Upper lobe of right lung (tissue), 1 donor: Measurements from ENCODE around the gene THRAP3. TPM values are rescaled to one million over a fixed set of nuclear protein-coding genes. Genes with fewer than 3 reads are reported as not detected.

ENCODE experiments used
- ATAC-seq: fragments of 200-7000 bp; cut with Tn5 transposase; one replicate; pipeline ENCODE4 v1.9.1; 2020; ENCODE audit warnings: mild to moderate bottlenecking, moderate library complexity
- DNase-seq: peaks from one replicate; pipeline ENCODE4 v3.0.0-alpha.2; 2020
- H3K27ac ChIP-seq: fragments of 200-600 bp; one replicate; pipeline ENCODE4 v1.8.0; 2022
- H3K27me3 ChIP-seq: fragments of 200-600 bp; one replicate; pipeline ENCODE4 v1.8.0; 2022; ENCODE audit warnings: mild to moderate bottlenecking
- H3K36me3 ChIP-seq: fragments of 200-600 bp; one replicate; pipeline ENCODE4 v1.8.0; 2022
- H3K4me1 ChIP-seq: fragments of 200-600 bp; one replicate; pipeline ENCODE4 v1.8.0; 2022
- H3K4me3 ChIP-seq: fragments of 200-600 bp; one replicate; pipeline ENCODE4 v1.8.0; 2022; ENCODE audit warnings: mild to moderate bottlenecking
- H3K9me3 ChIP-seq: fragments of 200-600 bp; one replicate; pipeline ENCODE4 v1.8.0; 2022
- intact Hi-C: fragments of 100-400 bp; cut with DNase I; formaldehyde crosslinking; loops from one replicate; pipeline ENCODE4 v1.11.0; 2022
- total RNA-seq: library from RNA; stranded (reverse); fragmentation: NEBNext Ultra II Directional; extraction: Animal tissue kit (Norgen Biotek cat#: 25700); gene quantifications from one replicate; pipeline ENCODE4 v1.2.1, GENCODE V29; 2021
- TF ChIP-seq, protein P1 (sequence below): fragments of 200-600 bp; IDR thresholded peaks from one replicate; pipeline ENCODE4 v1.8.0; 2022; ENCODE audit warnings: antibody characterized with exemption
- donor health status: DM: no; HTN: yes; CAD: no; lungs with severe emphysema.

The THRAP3 gene
- total RNA-seq, 1 donor from 2014 or later, result 88.6 TPM

DNA sequence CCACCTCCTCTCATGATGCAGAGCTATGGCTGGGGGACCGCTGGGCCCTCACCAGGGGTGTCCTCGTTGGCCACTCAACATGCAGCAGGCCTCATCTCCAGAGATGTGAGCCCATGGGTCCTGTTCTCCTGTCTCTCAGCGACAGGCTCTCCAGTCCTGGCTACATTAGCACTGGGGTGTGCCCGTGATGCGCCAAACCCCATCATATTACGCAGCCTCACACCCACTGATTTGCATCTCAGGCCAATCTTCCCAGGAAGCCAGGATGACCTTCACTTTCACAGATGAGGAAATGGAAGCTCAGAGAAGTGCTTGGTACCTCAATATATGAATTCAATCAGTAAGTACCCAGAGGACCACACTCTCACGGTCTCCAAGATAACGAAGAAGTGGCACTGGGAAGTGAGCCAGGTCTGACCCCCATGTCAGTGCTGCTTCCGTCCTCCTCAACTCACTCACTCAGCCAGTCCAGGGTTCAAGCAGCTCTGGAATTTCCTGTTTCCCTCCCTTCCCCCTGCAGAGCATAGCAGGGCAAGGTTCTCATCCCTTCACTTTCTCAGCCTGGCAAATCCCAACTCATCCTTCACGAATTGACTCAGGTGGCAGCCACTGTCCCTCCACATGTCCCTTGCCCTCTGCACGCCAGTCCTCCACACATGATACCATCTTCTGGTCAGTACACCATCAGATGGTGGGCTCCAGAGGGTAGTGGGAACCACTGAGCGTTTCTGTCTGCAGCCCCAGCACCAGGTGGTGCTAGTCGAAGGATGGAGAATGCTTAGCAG lies 128.1 kb downstream of the THRAP3 start:
- ATAC-seq (no peak), DNase-seq (no peak)
- Histone ChIP-seq H3K4me3 (no peak overlapping the region), H3K27me3 (no peaks in the 10 kb centered on the region), H3K9me3 (no peaks in the 10 kb centered on the region), H3K27ac (no peak overlapping the region), H3K4me1 (peaks cover 41% of the 10 kb centered on the region), H3K36me3 (peaks cover 52% of the 10 kb centered on the region)
- intact Hi-C loops, result no loop called here
- TF ChIP-seq, protein P1, sequence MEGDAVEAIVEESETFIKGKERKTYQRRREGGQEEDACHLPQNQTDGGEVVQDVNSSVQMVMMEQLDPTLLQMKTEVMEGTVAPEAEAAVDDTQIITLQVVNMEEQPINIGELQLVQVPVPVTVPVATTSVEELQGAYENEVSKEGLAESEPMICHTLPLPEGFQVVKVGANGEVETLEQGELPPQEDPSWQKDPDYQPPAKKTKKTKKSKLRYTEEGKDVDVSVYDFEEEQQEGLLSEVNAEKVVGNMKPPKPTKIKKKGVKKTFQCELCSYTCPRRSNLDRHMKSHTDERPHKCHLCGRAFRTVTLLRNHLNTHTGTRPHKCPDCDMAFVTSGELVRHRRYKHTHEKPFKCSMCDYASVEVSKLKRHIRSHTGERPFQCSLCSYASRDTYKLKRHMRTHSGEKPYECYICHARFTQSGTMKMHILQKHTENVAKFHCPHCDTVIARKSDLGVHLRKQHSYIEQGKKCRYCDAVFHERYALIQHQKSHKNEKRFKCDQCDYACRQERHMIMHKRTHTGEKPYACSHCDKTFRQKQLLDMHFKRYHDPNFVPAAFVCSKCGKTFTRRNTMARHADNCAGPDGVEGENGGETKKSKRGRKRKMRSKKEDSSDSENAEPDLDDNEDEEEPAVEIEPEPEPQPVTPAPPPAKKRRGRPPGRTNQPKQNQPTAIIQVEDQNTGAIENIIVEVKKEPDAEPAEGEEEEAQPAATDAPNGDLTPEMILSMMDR, result no peak

DNA sequence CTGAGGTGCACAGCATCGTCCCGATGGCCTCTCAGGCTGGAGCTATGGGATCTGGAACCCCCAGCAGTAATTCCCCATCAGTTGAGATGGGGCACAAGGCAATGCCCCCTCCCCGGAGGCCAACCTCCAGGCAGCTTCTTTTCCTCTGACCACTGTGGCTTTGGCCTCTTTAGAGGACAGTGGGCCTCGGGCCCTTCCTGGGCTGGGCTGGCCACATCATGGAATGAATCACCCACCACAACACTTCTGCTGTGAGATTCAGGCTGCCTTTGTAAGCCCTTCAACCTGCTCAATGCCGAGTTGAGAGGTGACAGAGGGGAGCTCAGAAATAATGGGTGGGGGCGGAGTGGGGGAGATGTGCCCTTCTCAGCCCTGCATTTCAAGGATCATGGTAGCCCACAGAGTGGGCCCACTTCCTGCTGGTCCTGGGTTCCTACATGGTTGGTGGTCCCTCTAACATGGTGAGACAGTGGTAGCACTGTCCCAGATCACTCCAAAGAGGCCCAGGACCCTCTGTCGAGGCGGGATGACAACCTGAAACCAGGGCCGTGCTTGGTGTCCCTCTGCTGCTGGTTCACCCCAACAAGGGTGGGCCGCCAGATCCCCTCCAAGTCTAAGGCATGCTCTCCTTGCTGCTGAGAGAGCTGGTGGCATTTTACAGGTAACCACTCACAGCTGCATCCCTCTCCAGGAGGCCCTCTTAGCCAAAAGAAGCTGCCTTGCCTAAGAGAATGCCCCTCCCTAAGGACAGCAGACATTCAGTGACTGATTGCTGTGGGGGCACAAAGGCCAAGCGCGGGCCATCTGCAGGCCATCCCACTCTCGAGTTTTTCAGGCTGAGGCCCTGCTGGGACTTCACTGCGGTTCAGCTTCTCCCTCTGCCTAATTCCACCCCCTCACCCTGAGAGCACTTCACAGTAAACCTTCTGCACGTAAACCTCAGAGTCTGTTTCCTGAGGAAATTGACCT lies 129.0 kb downstream of the THRAP3 start:
- H3K4me1 ChIP-seq, result peaks cover 41% of the 10 kb centered on the region
- H3K4me3 ChIP-seq, result no peak overlapping the region
- H3K9me3 ChIP-seq, result no peaks in the 10 kb centered on the region
- ATAC-seq, result no peak
- no peak for DNase-seq
- TF ChIP-seq, protein P1, result no peak
- no peaks in the 10 kb centered on the region for H3K27me3 ChIP-seq
- H3K36me3 ChIP-seq, result peaks cover 52% of the 10 kb centered on the region
- no peak overlapping the region for H3K27ac ChIP-seq
- intact Hi-C loops, result no loop called here

DNA sequence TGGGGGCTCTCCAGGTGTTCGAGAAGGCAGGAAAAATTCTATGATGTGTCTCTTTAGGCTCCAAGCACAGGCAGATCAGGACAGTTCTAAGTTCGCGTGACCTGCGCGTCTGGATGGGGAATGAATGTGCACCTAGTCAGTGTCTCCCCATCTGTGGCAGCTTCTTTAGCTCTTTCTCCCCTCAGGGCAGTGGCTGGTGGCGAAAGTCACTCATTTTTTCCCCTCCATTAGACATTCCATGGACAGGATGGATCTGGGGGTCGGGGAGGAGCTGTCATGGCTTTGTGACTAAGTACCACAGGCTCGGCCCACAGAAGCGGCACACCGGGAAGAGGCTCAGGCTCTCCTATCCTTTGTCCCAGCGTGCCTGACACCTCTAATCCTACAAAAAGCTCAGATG lies 130.2 kb downstream of the THRAP3 start:
- Histone ChIP-seq H3K9me3 (no peaks in the 10 kb centered on the region), H3K27ac (no peak overlapping the region), H3K27me3 (no peaks in the 10 kb centered on the region), H3K4me1 (peaks cover 33% of the 10 kb centered on the region), H3K36me3 (peaks cover 53% of the 10 kb centered on the region), H3K4me3 (no peak overlapping the region)
- no peak for DNase-seq
- TF ChIP-seq, protein P1, result no peak
- no peak for ATAC-seq
- intact Hi-C loops, result no loop called here

Other genes starting within 250 kb of the THRAP3 start
- gene TEKT2, start 140.3 kb upstream of the THRAP3 start, total RNA-seq, result 0.35 TPM
- gene ADPRS, start 135.6 kb upstream of the THRAP3 start, total RNA-seq, result 26.9 TPM
- gene COL8A2, start 99.2 kb upstream of the THRAP3 start, total RNA-seq, result 16.2 TPM
- gene TRAPPC3, start 75.0 kb upstream of the THRAP3 start, total RNA-seq, result 63.1 TPM
- 114 TPM for gene MAP7D1, start 68.3 kb upstream of the THRAP3 start, total RNA-seq
- 10.2 TPM for gene SH3D21, start 81.9 kb downstream of the THRAP3 start, total RNA-seq
- 27.2 TPM for gene EVA1B, start 99.2 kb downstream of the THRAP3 start, total RNA-seq
- 78.9 TPM for gene STK40, start 161.5 kb downstream of the THRAP3 start, total RNA-seq
- 39.4 TPM for gene LSM10, start 173.5 kb downstream of the THRAP3 start, total RNA-seq
- 8.2 TPM for gene OSCP1, start 226.0 kb downstream of the THRAP3 start, total RNA-seq
- 65.0 TPM for gene MRPS15, start 239.9 kb downstream of the THRAP3 start, total RNA-seq